HG02884 (cell line): ENCODE measurements around the gene NUFIP2.
"Not testable (repeated sequence)": the region's sequence is repeated elsewhere in the genome, so short reads cannot be mapped to it uniquely, and the experiment has no call there.

Experiments
- ATAC-seq: cut with Tn5 transposase; IDR thresholded peaks from one replicate; pipeline ENCODE4 v1.9.1; 2021; ENCODE audit warnings: mild to moderate bottlenecking, moderate library complexity; ENCODE audit not compliant: unreplicated experiment

Gene NUFIP2

GRCh38 chr17:29293890-29294579 lies at the start of gene NUFIP2:
TSS of gene NUFIP2 (minus strand) at chr17:29294148. CDS start at chr17:29294059, 89 bp downstream.
- ATAC-seq: peak; percentile 87

- ATAC-seq: no peak
Measured at GRCh38 chr17:29342158-29342765, 48.3 kb upstream of the NUFIP2 start.

GRCh38 chr17:29341726-29342125 lies 47.8 kb upstream of the NUFIP2 start:
- ATAC-seq: no peak

GRCh38 chr17:29339016-29339415 lies 45.1 kb upstream of the NUFIP2 start:
- not testable (repeated sequence) for ATAC-seq

- ATAC-seq: no peak
Measured at GRCh38 chr17:29331708-29332085, 37.7 kb upstream of the NUFIP2 start.

- ATAC-seq: no peak
Measured at GRCh38 chr17:29331075-29331707, 37.2 kb upstream of the NUFIP2 start.

- no peak for ATAC-seq
Measured at GRCh38 chr17:29327412-29327811, 33.5 kb upstream of the NUFIP2 start.

GRCh38 chr17:29326023-29326813 lies 32.3 kb upstream of the NUFIP2 start:
- no peak for ATAC-seq

- no peak for ATAC-seq
Measured at GRCh38 chr17:29322363-29322762, 28.4 kb upstream of the NUFIP2 start.

- no peak for ATAC-seq
Measured at GRCh38 chr17:29303386-29303785, 9.4 kb upstream of the NUFIP2 start.

GRCh38 chr17:29299031-29299430 lies 5.1 kb upstream of the NUFIP2 start:
- ATAC-seq: no peak

GRCh38 chr17:29295420-29295819 lies 1.5 kb upstream of the NUFIP2 start:
- ATAC-seq: no peak

- ATAC-seq: no peak
Measured at GRCh38 chr17:29294580-29294900, 592 bp upstream of the NUFIP2 start.

GRCh38 chr17:29292992-29293889 lies 707 bp downstream of the NUFIP2 start:
- peak; percentile 9 for ATAC-seq

- ATAC-seq: no peak
Measured at GRCh38 chr17:29292071-29292991, 1.6 kb downstream of the NUFIP2 start.

GRCh38 chr17:29291163-29291752 lies 2.7 kb downstream of the NUFIP2 start:
- ATAC-seq: no peak

- no peak for ATAC-seq
Measured at GRCh38 chr17:29289852-29290251, 4.1 kb downstream of the NUFIP2 start.

- ATAC-seq: no peak
Measured at GRCh38 chr17:29283961-29284360, 10.0 kb downstream of the NUFIP2 start.

GRCh38 chr17:29283496-29283895 lies 10.5 kb downstream of the NUFIP2 start:
- no peak for ATAC-seq
